MM.1S (cell line): ENCODE data around the gene CLINT1.

Experiments used
- EZH2 ChIP-seq: fragments of 300-600 bp; sonication (generic); optimal IDR thresholded peaks from 2 replicates; pipeline ENCODE3; 2017; ENCODE audit warnings: low read depth, mild to moderate bottlenecking, antibody characterized with exemption, low read length, mixed read lengths
- EZH2phosphoT487 ChIP-seq: fragments of 300-600 bp; sonication (generic); IDR thresholded peaks from 2 replicates; pipeline ENCODE4 v1.6.1; 2018; ENCODE audit warnings: antibody characterized with exemption, low read length
- TF ChIP-seq, protein P1 (sequence below): fragments of 300-600 bp; sonication (generic); IDR thresholded peaks from 2 replicates; pipeline ENCODE4 v1.5.1; 2016; ENCODE audit warnings: antibody characterized with exemption, low read length, mixed read lengths

DNA sequence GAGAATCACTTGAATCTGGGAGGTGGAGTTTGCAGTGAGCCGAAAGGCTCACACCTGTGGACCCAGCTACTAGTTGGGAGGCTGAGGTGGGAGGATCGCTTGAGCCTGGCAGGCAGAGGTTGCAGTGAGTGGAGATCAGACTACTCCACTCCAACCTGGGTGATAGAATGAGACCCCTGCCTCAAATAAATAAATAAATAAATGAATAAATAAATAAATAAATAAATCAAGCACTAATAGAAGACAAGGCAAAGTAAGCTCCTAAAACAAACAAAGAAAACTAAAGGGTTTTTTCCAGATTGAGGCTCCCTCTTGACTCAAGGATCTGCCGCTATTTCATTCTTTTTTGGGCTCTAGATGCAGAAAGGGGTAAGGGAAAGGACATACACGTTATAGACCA is 34.7 kb upstream of the CLINT1 start:
- TF ChIP-seq, protein P1, sequence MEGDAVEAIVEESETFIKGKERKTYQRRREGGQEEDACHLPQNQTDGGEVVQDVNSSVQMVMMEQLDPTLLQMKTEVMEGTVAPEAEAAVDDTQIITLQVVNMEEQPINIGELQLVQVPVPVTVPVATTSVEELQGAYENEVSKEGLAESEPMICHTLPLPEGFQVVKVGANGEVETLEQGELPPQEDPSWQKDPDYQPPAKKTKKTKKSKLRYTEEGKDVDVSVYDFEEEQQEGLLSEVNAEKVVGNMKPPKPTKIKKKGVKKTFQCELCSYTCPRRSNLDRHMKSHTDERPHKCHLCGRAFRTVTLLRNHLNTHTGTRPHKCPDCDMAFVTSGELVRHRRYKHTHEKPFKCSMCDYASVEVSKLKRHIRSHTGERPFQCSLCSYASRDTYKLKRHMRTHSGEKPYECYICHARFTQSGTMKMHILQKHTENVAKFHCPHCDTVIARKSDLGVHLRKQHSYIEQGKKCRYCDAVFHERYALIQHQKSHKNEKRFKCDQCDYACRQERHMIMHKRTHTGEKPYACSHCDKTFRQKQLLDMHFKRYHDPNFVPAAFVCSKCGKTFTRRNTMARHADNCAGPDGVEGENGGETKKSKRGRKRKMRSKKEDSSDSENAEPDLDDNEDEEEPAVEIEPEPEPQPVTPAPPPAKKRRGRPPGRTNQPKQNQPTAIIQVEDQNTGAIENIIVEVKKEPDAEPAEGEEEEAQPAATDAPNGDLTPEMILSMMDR = no peak
- TF ChIP-seq EZH2phosphoT487 = no peak
- TF ChIP-seq EZH2 = no peak
